Choroid plexus epithelial cell (primary cell): Measurements from ENCODE around the gene FBLIM1.

Source experiments
- DNase-seq: peaks from one replicate; pipeline ENCODE4 v3.0.0-alpha.2; 2010; ENCODE audit warnings: low read depth
- H3K4me3 ChIP-seq: 2 replicates; pipeline ENCODE4 v1.5.1; 2011; ENCODE audit warnings: low read depth, mild to moderate bottlenecking, control low read depth, low read length, moderate library complexity
- TF ChIP-seq, protein P1 (sequence below): conservative IDR thresholded peaks from 2 replicates; pipeline ENCODE4 v1.5.1; 2011; ENCODE audit warnings: low read depth, mild to moderate bottlenecking, control low read depth, inconsistent platforms, low read length, moderate library complexity

Gene FBLIM1, protein sequence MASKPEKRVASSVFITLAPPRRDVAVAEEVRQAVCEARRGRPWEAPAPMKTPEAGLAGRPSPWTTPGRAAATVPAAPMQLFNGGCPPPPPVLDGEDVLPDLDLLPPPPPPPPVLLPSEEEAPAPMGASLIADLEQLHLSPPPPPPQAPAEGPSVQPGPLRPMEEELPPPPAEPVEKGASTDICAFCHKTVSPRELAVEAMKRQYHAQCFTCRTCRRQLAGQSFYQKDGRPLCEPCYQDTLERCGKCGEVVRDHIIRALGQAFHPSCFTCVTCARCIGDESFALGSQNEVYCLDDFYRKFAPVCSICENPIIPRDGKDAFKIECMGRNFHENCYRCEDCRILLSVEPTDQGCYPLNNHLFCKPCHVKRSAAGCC

DNA sequence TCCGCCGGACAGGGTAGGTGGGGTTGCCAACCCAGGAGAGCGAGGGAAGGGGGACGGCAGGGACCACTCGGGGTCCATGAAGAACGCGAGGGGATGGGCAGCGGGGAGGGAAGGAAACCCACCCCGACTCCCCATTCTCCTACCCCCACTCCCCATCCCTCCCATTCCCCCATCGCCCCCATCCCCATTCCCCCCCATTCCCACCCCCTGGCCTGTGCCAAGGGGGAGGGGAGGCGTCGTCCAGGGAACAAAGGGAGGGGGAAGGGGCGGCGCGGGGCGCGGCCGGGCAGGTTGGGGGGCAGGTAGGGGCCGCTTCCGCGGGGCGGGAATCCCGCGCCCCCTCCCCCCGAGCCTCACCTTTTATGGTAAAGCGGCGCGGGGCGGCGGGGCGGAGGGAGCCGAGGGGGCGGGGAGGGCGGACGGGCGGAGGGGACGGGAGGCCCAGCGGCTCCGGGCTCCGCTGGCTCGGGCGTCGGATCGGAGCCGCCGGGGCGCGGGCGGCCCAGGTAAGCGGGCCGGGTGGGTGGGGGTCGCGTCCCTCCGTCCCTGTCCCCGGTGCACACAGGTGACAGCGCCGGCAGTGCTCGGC, at the start of gene FBLIM1:
Gene FBLIM1, plus strand, starts transcription at position 453 of the 589 bp plus-strand sequence. CDS start 6,189 bp downstream, outside the sequence.
- DNase-seq: no peak
- peak within 1 kb of the TSS; percentile 78 for H3K4me3 ChIP-seq
- TF ChIP-seq, protein P1, sequence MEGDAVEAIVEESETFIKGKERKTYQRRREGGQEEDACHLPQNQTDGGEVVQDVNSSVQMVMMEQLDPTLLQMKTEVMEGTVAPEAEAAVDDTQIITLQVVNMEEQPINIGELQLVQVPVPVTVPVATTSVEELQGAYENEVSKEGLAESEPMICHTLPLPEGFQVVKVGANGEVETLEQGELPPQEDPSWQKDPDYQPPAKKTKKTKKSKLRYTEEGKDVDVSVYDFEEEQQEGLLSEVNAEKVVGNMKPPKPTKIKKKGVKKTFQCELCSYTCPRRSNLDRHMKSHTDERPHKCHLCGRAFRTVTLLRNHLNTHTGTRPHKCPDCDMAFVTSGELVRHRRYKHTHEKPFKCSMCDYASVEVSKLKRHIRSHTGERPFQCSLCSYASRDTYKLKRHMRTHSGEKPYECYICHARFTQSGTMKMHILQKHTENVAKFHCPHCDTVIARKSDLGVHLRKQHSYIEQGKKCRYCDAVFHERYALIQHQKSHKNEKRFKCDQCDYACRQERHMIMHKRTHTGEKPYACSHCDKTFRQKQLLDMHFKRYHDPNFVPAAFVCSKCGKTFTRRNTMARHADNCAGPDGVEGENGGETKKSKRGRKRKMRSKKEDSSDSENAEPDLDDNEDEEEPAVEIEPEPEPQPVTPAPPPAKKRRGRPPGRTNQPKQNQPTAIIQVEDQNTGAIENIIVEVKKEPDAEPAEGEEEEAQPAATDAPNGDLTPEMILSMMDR: no peak

DNA sequence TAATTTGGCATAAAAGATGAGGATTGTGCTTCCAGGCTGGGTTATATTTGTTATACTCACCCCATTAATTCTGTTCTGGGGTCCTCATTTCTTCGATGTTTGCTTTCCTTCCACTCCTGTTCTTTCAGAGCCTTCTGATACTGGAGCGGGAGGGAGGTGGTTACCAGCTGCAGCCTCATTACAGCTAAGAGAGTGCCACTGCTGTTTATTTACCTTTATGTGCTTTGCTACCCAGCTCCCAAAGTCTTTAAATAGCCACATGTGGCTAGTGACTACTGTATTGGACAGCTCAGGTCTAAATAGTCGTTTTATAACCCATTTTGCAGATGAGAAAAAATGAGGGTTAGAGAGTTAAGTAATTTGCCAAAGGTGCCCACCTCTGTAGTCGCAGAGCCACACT, 49.4 kb upstream of the FBLIM1 start:
- H3K4me3 ChIP-seq: no peak overlapping the region
- no peak for DNase-seq
- TF ChIP-seq, protein P1: no peak

DNA sequence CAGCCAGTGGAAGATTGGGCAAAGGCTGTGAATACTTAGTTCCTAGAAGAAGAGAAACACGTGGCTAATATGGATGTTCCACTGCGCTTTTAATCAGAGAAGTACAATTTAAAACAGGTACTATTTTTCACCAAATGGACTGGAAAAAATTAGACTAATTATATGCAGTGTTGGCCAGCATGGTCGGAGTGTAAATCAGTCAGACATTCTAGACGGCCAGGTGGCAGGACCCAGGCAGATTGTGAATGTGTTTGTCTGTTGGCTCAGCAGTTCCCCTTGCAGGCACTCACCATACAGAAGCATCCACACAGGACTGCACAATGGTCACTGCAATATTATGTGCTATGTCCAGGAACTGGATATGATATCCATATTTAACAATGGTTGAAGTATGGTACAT, 46.4 kb upstream of the FBLIM1 start:
- TF ChIP-seq, protein P1: no peak
- DNase-seq: no peak
- H3K4me3 ChIP-seq: no peak overlapping the region

DNA sequence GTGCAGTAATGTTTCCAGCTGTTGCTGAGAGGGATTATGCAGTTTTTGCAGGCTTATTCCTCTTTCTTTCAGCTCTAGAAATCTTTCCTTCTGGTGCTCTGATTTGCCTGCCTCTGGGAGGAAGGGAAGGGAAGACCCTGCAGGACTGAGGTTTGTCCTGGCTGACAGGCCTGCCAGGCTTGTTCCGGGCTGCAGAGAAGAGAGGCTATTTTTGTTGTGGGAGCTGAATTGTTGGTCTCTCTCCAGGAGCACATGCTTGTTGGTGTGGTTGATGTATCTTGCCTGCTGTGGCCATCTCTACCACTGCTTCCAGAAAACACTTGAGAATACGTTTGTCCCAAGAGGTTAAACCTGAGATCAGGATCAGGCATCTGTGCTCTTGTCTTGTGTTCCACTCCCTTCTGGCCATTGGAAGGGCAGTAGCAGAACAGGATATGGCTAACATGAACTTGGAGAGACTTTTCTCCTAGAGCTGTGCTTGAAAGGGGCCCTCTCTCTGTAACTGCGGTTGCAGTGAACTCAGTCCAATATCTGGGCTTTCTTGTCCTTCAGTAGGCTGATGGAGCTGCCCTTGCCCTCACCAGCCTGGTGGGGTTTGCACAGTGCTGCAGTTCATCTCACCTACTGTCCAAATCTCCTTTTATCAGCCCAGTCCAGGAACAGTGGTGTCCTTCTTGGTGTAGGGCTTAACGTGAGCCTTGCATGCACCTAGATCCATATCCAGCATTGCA, 44.0 kb upstream of the FBLIM1 start:
- peak; percentile 85 for DNase-seq
- TF ChIP-seq, protein P1: no peak
- no peak overlapping the region for H3K4me3 ChIP-seq

DNA sequence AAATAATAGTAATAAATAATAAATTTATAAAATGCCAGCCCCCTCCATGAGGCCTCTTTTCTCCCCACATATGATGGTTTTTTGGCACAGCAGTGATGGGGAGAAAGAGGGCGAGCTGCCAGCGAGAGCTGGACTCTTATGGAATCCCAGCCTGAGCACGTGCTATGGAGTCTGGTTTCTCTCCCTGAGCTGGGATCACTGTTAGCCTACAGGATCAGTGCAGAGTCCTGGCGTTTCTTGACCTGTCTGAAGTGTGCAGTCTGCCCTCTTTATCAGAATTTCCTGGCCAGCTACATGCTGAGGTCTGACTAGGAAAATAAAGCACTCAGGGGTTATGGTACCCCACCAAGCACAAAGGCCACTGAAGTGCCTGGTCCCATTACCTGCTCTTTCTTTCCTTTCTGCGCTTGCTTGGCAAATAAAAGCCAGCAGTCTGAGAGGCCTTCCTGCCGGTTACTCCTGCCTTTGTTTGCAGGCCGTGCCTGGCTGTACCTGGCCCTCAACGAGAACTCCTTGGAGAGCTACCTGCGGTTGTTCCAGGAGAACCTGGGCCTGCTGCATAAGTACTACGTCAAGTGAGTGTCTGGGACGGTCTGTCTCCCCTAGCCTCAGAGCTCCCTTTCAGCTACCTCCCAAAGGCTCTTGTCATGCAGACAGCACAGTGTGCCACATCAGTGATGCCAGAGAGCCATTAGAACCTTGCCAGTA, 41.0 kb upstream of the FBLIM1 start:
- TF ChIP-seq, protein P1: no peak
- DNase-seq: no peak
- H3K4me3 ChIP-seq: no peak overlapping the region

DNA sequence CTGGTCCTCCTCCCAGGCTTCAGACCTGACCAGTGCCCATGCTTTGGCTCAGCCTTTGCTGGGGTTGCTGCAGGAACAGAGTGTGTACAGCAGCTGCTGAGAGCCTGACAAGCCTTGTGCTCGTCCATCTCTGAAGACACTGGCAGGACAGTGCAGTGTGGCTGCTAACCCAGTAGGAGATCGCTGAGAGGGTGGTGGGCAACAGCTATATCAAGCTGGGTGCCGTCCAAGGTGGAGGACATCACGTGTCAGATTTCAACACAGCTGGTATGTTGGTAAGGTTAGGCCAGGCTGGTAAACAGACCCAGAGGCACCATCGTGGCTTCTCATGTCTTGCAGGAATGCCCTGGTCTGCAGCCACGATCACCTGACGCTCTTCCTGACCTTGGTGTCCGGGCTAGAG, 40.4 kb upstream of the FBLIM1 start:
- DNase-seq: no peak
- TF ChIP-seq, protein P1: no peak
- no peak overlapping the region for H3K4me3 ChIP-seq
